Measurements from ENCODE around the gene KRT28. TPM values are rescaled to one million over a fixed set of nuclear protein-coding genes. Genes with fewer than 3 reads are reported as not detected.

Gene KRT28
- total and polyA plus RNA-seq, 2 experiments from 2014 or later: not detected

DNA sequence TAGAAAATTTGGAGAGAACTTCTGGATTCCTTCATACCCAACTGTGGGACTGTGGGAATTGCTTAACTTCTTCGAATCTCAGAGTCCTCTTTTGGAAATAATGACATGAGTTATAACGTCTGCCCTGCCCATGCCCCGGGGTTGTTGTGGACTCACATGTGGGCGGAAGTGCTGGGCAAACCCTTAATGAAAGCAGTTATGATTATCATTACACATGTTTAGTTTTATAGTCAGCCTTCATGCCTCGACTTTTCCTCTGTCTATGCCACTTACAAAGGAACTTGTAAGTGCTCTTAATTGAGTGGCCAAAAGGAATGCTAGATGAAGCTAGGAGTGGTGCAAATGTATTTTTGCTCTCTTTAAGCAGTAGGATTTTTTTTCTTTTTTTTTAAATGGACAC lies 21.3 kb downstream of the KRT28 start:
- no peak for ATAC-seq
- H3K9me3 Mint-ChIP-seq: no peaks in the 10 kb centered on the region

DNA sequence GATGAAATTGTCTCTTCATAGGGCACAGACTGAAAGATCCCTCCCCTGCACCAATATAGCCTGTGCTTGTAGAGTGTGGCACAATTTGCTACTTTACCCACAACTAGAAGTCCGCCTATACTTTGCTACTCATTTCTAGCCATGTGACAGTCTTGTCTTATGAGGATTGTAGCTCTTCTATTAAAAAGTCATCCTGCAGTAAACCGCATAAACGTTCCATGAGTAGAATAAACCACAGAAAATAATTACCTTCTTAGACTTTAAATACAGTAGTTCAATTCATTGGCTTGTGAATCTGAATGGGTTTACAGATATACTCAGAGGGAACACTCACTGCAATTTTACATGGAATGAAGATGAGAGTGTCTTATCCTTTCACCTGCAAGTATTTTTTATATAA lies 21.8 kb downstream of the KRT28 start:
- Mint-ChIP-seq H3K27ac (no peak overlapping the region), H3K4me1 (no peaks in the 10 kb centered on the region), H3K4me3 (no peak overlapping the region), H3K27me3 (ENCODE audit: insufficient read depth, low read depth, poor library complexity) (peaks cover 6% of the 10 kb centered on the region), H3K36me3 (ENCODE audit: low read depth) (no peaks in the 10 kb centered on the region), H3K9me3 (no peaks in the 10 kb centered on the region)
- no peak for DNase-seq (ENCODE audit: low spot score)
- Histone ChIP-seq H3K27me3 (ENCODE audit: insufficient read depth) (peaks cover 15% of the 10 kb centered on the region), H3F3A (replicated peaks; ENCODE audit: low read depth) (no peaks in the 10 kb centered on the region), H3K4me3 (no peak overlapping the region), H3K4me1 (ENCODE audit: insufficient read depth) (no peaks in the 10 kb centered on the region), H3K79me2 (replicated peaks; ENCODE audit: insufficient read depth) (no peaks in the 10 kb centered on the region), H2AFZ (no peak overlapping the region), H3K36me3 (ENCODE audit: insufficient read depth) (no peaks in the 10 kb centered on the region), H3K9me2 (ENCODE audit: insufficient read depth) (no peaks in the 10 kb centered on the region), H3K27ac (ENCODE audit: low read depth) (no peak overlapping the region), H4K20me1 (replicated peaks; ENCODE audit: insufficient read depth) (no peaks in the 10 kb centered on the region), H3K4me2 (no peak overlapping the region)
- ATAC-seq: no peak
- TF ChIP-seq, protein P1, sequence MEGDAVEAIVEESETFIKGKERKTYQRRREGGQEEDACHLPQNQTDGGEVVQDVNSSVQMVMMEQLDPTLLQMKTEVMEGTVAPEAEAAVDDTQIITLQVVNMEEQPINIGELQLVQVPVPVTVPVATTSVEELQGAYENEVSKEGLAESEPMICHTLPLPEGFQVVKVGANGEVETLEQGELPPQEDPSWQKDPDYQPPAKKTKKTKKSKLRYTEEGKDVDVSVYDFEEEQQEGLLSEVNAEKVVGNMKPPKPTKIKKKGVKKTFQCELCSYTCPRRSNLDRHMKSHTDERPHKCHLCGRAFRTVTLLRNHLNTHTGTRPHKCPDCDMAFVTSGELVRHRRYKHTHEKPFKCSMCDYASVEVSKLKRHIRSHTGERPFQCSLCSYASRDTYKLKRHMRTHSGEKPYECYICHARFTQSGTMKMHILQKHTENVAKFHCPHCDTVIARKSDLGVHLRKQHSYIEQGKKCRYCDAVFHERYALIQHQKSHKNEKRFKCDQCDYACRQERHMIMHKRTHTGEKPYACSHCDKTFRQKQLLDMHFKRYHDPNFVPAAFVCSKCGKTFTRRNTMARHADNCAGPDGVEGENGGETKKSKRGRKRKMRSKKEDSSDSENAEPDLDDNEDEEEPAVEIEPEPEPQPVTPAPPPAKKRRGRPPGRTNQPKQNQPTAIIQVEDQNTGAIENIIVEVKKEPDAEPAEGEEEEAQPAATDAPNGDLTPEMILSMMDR (conservative IDR thresholded peaks at IDR 0.05; ENCODE audit: low read depth in 2 of 2): no peak
- TF ChIP-seq CREB1 (CRISPR knock-in tag; IDR thresholded peaks at IDR 0.05; ENCODE audit: low read depth) (no peak), ZNF331 (CRISPR knock-in tag; IDR thresholded peaks at IDR 0.05; ENCODE audit: low read depth) (no peak), STAT1 (IDR thresholded peaks at IDR 0.05; ENCODE audit: unreplicated experiment) (no peak), EZH2 (IDR thresholded peaks at IDR 0.05; ENCODE audit: low read depth, unreplicated experiment) (no peak), POLR2AphosphoS5 (IDR thresholded peaks at IDR 0.05; ENCODE audit: low read depth) (no peak), EZH2phosphoT487 (IDR thresholded peaks at IDR 0.05; ENCODE audit: unreplicated experiment) (no peak), NANOG (IDR thresholded peaks at IDR 0.05; ENCODE audit: borderline replicate concordance) (no peak), ZNF114 (CRISPR knock-in tag; IDR thresholded peaks at IDR 0.05) (no peak), JUNB (IDR thresholded peaks at IDR 0.05; ENCODE audit: unreplicated experiment) (no peak)
- TF ChIP-seq, protein P2, sequence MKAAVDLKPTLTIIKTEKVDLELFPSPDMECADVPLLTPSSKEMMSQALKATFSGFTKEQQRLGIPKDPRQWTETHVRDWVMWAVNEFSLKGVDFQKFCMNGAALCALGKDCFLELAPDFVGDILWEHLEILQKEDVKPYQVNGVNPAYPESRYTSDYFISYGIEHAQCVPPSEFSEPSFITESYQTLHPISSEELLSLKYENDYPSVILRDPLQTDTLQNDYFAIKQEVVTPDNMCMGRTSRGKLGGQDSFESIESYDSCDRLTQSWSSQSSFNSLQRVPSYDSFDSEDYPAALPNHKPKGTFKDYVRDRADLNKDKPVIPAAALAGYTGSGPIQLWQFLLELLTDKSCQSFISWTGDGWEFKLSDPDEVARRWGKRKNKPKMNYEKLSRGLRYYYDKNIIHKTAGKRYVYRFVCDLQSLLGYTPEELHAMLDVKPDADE (IDR thresholded peaks at IDR 0.05): no peak
- TF ChIP-seq, protein P3, sequence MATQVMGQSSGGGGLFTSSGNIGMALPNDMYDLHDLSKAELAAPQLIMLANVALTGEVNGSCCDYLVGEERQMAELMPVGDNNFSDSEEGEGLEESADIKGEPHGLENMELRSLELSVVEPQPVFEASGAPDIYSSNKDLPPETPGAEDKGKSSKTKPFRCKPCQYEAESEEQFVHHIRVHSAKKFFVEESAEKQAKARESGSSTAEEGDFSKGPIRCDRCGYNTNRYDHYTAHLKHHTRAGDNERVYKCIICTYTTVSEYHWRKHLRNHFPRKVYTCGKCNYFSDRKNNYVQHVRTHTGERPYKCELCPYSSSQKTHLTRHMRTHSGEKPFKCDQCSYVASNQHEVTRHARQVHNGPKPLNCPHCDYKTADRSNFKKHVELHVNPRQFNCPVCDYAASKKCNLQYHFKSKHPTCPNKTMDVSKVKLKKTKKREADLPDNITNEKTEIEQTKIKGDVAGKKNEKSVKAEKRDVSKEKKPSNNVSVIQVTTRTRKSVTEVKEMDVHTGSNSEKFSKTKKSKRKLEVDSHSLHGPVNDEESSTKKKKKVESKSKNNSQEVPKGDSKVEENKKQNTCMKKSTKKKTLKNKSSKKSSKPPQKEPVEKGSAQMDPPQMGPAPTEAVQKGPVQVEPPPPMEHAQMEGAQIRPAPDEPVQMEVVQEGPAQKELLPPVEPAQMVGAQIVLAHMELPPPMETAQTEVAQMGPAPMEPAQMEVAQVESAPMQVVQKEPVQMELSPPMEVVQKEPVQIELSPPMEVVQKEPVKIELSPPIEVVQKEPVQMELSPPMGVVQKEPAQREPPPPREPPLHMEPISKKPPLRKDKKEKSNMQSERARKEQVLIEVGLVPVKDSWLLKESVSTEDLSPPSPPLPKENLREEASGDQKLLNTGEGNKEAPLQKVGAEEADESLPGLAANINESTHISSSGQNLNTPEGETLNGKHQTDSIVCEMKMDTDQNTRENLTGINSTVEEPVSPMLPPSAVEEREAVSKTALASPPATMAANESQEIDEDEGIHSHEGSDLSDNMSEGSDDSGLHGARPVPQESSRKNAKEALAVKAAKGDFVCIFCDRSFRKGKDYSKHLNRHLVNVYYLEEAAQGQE (IDR thresholded peaks at IDR 0.05; ENCODE audit: unreplicated experiment): no peak

More for the DNA sequence above, 21.3 kb downstream of the KRT28 start:
- peaks cover 6% of the 10 kb centered on the region for H3K27me3 Mint-ChIP-seq (ENCODE audit: insufficient read depth, low read depth, poor library complexity)
- H3K27me3 ChIP-seq (ENCODE audit: insufficient read depth): peaks cover 15% of the 10 kb centered on the region
- H3K36me3 ChIP-seq (ENCODE audit: insufficient read depth): no peaks in the 10 kb centered on the region
- H4K20me1 ChIP-seq (replicated peaks; ENCODE audit: insufficient read depth): no peaks in the 10 kb centered on the region
- H3K4me3 Mint-ChIP-seq: no peak overlapping the region
- no peaks in the 10 kb centered on the region for H3K9me2 ChIP-seq (ENCODE audit: insufficient read depth)
- no peak overlapping the region for H3K27ac ChIP-seq (ENCODE audit: low read depth)
- no peak for TF ChIP-seq ZNF331 (CRISPR knock-in tag; IDR thresholded peaks at IDR 0.05; ENCODE audit: low read depth)
- H2AFZ ChIP-seq: no peak overlapping the region
- H3F3A ChIP-seq (replicated peaks; ENCODE audit: low read depth): no peaks in the 10 kb centered on the region
- H3K27ac Mint-ChIP-seq: no peak overlapping the region
- H3K36me3 Mint-ChIP-seq (ENCODE audit: low read depth): no peaks in the 10 kb centered on the region
- no peak overlapping the region for H3K4me2 ChIP-seq
- no peaks in the 10 kb centered on the region for H3K79me2 ChIP-seq (replicated peaks; ENCODE audit: insufficient read depth)
- H3K4me1 Mint-ChIP-seq: no peaks in the 10 kb centered on the region
- no peak overlapping the region for H3K4me3 ChIP-seq
- H3K4me1 ChIP-seq (ENCODE audit: insufficient read depth): no peaks in the 10 kb centered on the region
- DNase-seq (ENCODE audit: low spot score): no peak

Data from GM23338 (cell line).